ENCODE results near the gene CAMSAP1.

CAMSAP1 gene

GRCh38 chr9:135887021-135887507 is 20.3 kb downstream of the CAMSAP1 start:
- no peak overlapping the region for H3K27ac ChIP-seq (ENCODE audit: low read depth, low read length, poor library complexity, severe bottlenecking)
- H3K4me1 ChIP-seq (ENCODE audit: insufficient read depth, low read length, severe bottlenecking): peaks cover 16% of the 10 kb centered on the region
- no peak overlapping the region for H3K4me3 ChIP-seq (ENCODE audit: low read depth, low read length, poor library complexity, severe bottlenecking)
- no peak for TF ChIP-seq EZH2 (IDR thresholded peaks at IDR 0.05; ENCODE audit: borderline replicate concordance, low read length)
- TF ChIP-seq, protein P1, sequence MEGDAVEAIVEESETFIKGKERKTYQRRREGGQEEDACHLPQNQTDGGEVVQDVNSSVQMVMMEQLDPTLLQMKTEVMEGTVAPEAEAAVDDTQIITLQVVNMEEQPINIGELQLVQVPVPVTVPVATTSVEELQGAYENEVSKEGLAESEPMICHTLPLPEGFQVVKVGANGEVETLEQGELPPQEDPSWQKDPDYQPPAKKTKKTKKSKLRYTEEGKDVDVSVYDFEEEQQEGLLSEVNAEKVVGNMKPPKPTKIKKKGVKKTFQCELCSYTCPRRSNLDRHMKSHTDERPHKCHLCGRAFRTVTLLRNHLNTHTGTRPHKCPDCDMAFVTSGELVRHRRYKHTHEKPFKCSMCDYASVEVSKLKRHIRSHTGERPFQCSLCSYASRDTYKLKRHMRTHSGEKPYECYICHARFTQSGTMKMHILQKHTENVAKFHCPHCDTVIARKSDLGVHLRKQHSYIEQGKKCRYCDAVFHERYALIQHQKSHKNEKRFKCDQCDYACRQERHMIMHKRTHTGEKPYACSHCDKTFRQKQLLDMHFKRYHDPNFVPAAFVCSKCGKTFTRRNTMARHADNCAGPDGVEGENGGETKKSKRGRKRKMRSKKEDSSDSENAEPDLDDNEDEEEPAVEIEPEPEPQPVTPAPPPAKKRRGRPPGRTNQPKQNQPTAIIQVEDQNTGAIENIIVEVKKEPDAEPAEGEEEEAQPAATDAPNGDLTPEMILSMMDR (IDR thresholded peaks at IDR 0.05; ENCODE audit: low read length): no peak
- no peaks in the 10 kb centered on the region for H3F3A ChIP-seq (ENCODE audit: insufficient read depth, low read length)
- 0 out of 2 replicates have a peak, but pooled peaks cover 6% of the 10 kb centered on the region for H3K36me3 ChIP-seq (ENCODE audit: insufficient read depth, low read length)
- H3K79me2 ChIP-seq (ENCODE audit: insufficient read depth, low read length): no peaks in the 10 kb centered on the region
- H2AFZ ChIP-seq (ENCODE audit: low read length): no peak overlapping the region
- no peak overlapping the region for H3K9ac ChIP-seq (ENCODE audit: low read length)
- peak overlapping the region; percentile 45 for H3K4me2 ChIP-seq (ENCODE audit: low read length)
- no peaks in the 10 kb centered on the region for H3K9me3 ChIP-seq (ENCODE audit: low read length)
- H3K27me3 ChIP-seq (ENCODE audit: insufficient read depth, low read length): no peaks in the 10 kb centered on the region
- H3K9me2 ChIP-seq (ENCODE audit: low read depth, low read length): no peaks in the 10 kb centered on the region
- H4K20me1 ChIP-seq (ENCODE audit: insufficient read depth, low read length): peaks cover 6% of the 10 kb centered on the region; the same call in 1 of the 2 replicates

DNA sequence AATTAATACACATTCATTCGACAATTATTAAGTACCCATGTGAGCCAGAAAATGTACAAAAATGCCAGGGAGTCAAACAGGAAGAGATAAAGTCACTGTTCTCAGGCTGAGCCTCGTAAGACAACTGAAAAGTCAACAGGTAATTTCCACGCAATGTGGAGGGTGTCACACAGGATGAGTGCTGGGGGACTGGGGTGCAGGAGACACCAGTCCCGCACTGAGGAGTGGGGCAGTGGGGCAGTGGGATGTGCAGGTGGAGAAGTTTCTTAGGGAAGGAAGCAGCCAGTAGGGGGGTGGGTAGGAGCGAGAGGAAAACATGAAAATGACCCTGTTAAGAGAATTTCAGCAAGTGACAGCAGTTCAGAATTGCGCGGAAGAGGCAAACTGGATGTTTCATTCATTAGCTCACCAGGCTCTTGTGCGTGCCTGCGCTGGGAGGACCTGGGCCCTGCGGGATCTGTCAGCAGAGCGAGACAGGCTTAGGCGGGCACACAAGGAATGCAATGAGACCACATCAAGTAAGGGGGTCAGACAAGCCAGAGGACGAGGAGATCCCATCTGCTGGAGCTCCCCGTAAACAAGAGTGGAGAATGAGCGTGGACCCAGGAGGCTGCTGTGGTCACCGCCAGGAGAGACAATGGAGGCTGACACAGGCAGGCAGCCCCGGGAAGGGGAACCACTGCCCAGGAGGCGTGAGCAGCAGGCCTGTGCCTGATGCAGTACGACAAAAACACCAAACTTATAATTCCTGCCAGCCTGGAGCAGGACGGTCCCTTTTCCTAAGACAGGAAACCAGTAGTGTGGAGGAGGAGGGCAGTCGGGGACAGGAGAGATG is 21.0 kb downstream of the CAMSAP1 start:
- Histone ChIP-seq H3K4me3 (ENCODE audit: low read depth, low read length, poor library complexity, severe bottlenecking) (no peak overlapping the region), H3K9me2 (ENCODE audit: low read depth, low read length) (no peaks in the 10 kb centered on the region), H3K27ac (ENCODE audit: low read depth, low read length, poor library complexity, severe bottlenecking) (no peak overlapping the region), H3K27me3 (ENCODE audit: insufficient read depth, low read length) (no peaks in the 10 kb centered on the region), H3K4me1 (ENCODE audit: insufficient read depth, low read length, severe bottlenecking) (peaks cover 16% of the 10 kb centered on the region), H3K36me3 (ENCODE audit: insufficient read depth, low read length) (0 out of 2 replicates have a peak, but pooled peaks cover 11% of the 10 kb centered on the region), H4K20me1 (ENCODE audit: insufficient read depth, low read length) (0 out of 2 replicates have a peak, but pooled peaks cover 2% of the 10 kb centered on the region), H3K9ac (ENCODE audit: low read length) (no peak overlapping the region), H3K4me2 (ENCODE audit: low read length) (no peak overlapping the region), H3F3A (ENCODE audit: insufficient read depth, low read length) (no peaks in the 10 kb centered on the region), H3K79me2 (ENCODE audit: insufficient read depth, low read length) (no peaks in the 10 kb centered on the region), H2AFZ (ENCODE audit: low read length) (no peak overlapping the region), H3K9me3 (ENCODE audit: low read length) (no peaks in the 10 kb centered on the region)
- TF ChIP-seq, protein P1 (IDR thresholded peaks at IDR 0.05; ENCODE audit: low read length): no peak
- TF ChIP-seq EZH2 (IDR thresholded peaks at IDR 0.05; ENCODE audit: borderline replicate concordance, low read length): no peak

DNA sequence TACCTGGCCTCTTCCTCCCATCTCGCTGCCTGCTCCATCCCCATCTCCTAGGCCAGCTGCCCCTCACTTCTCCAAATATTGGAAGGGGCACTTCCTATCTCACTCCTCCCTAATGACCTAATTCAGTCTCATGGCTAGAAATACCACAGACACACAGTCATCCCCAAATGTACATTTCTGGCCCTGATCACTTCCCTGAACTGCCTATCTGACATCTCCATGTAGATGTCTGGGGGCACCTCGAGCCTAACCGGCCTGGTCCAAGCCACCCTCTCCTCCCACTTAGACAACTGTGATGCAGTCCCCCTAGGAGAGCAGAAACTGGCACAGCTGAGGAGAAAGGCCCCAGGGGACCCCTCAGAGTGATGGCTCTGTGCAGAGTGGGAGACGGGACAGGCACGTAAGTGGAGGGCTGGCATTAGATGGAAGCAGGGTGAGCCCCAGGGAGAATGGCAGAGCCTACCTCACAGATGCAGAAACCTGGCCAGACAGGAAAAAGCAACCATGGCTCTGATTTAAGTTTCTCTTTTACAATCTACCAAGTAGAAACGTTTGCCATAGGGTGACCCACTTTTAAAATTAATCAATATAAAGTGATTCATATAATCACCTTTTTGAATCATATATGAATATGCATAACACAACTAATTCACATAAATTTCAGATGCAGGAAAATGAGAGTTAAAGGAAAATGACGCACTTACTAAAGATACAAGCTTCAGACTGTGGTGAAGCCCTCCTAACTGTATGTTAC is 22.1 kb downstream of the CAMSAP1 start:
- TF ChIP-seq EZH2 (IDR thresholded peaks at IDR 0.05; ENCODE audit: borderline replicate concordance, low read length): no peak
- TF ChIP-seq, protein P1 (IDR thresholded peaks at IDR 0.05; ENCODE audit: low read length): no peak

More for the DNA sequence above, 22.1 kb downstream of the CAMSAP1 start:
- Histone ChIP-seq H3K9me2 (ENCODE audit: low read depth, low read length) (no peaks in the 10 kb centered on the region), H3K79me2 (ENCODE audit: insufficient read depth, low read length) (no peaks in the 10 kb centered on the region), H3K4me3 (ENCODE audit: low read depth, low read length, poor library complexity, severe bottlenecking) (no peak overlapping the region), H3K4me2 (ENCODE audit: low read length) (no peak overlapping the region), H3K9me3 (ENCODE audit: low read length) (no peaks in the 10 kb centered on the region), H3K36me3 (ENCODE audit: insufficient read depth, low read length) (0 out of 2 replicates have a peak, but pooled peaks cover 11% of the 10 kb centered on the region), H3K27ac (ENCODE audit: low read depth, low read length, poor library complexity, severe bottlenecking) (no peak overlapping the region), H4K20me1 (ENCODE audit: insufficient read depth, low read length) (0 out of 2 replicates have a peak, but pooled peaks cover 2% of the 10 kb centered on the region), H3K9ac (ENCODE audit: low read length) (no peak overlapping the region), H2AFZ (ENCODE audit: low read length) (no peak overlapping the region), H3F3A (ENCODE audit: insufficient read depth, low read length) (no peaks in the 10 kb centered on the region), H3K27me3 (ENCODE audit: insufficient read depth, low read length) (no peaks in the 10 kb centered on the region), H3K4me1 (ENCODE audit: insufficient read depth, low read length, severe bottlenecking) (peaks cover 16% of the 10 kb centered on the region)
